Panc1 (cell line): ENCODE data around the gene SEC24A. TPM values are rescaled to one million over a fixed set of nuclear protein-coding genes. Genes with fewer than 3 reads are reported as not detected.

ENCODE experiments used
- ATAC-seq: fragments of 200-7000 bp; cut with Tn5 transposase; 2 replicates; pipeline ENCODE4 v1.9.1; 2020; ENCODE audit warnings: mild to moderate bottlenecking, moderate library complexity
- BruUV-seq: library from RNA; stranded (reverse); fragments of 400-500 nt; replicated peaks from 2 replicates; lab custom pipeline; 2021; lab: Mats Ljungman, UMichigan
- CTCF ChIA-PET: fragments of 300-600 bp; sonication (Branson Sonifier 250); formaldehyde crosslinking; loops from one replicate; lab custom pipeline; 2022; ENCODE audit warnings: antibody characterized with exemption; lab: Charles Lee
- POLR2A ChIA-PET: fragments of 300-600 bp; sonication (Branson Sonifier 250); formaldehyde crosslinking; loops from one replicate; lab custom pipeline; 2022; ENCODE audit warnings: antibody characterized with exemption; lab: Charles Lee
- DNase-seq: peaks from one replicate; pipeline ENCODE4 v3.0.0-alpha.2; 2010; ENCODE audit warnings: low read depth, low spot score
- H3K27ac ChIP-seq: 2 replicates; pipeline ENCODE4 v1.5.1; 2011; ENCODE audit warnings: mild to moderate bottlenecking, low read length, inconsistent platforms
- H3K27me3 ChIP-seq: fragments of 200-500 bp; sonication (Bioruptor generic); 2 replicates; pipeline ENCODE4 v1.6.0; 2014; ENCODE audit warnings: low read length, inconsistent platforms; ENCODE audit not compliant: control insufficient read depth, insufficient read depth
- H3K36me3 ChIP-seq: fragments of 200-500 bp; sonication (Bioruptor generic); 2 replicates; pipeline ENCODE4 v1.5.1; 2014; ENCODE audit warnings: inconsistent platforms, mild to moderate bottlenecking, low read length, moderate library complexity; ENCODE audit not compliant: control insufficient read depth, insufficient read depth
- H3K4me1 ChIP-seq: 2 replicates; pipeline ENCODE4 v1.5.1; 2011; ENCODE audit warnings: inconsistent platforms, mild to moderate bottlenecking, low read length, moderate library complexity; ENCODE audit not compliant: control insufficient read depth, insufficient read depth
- H3K4me3 ChIP-seq, 2 experiments: 2 replicates each; pipeline ENCODE4 v1.5.1; 2011 to 2012; ENCODE audit warnings: low read depth in 2 of 2, low read length in 2 of 2, mild to moderate bottlenecking in 2 of 2, inconsistent platforms in 1 of 2, moderate library complexity in 1 of 2
- H3K9me3 ChIP-seq: fragments of 200-500 bp; sonication (Bioruptor generic); 2 replicates; pipeline ENCODE4 v1.5.1; 2014; ENCODE audit warnings: low read depth, mild to moderate bottlenecking, inconsistent platforms, low read length, moderate library complexity; ENCODE audit not compliant: control insufficient read depth, insufficient read depth
- CTCF ChIP-seq: fragments of 450-650 bp; IDR thresholded peaks from 2 replicates; pipeline ENCODE4 v1.5.1; 2017; ENCODE audit warnings: mild to moderate bottlenecking
- POLR2AphosphoS5 ChIP-seq: IDR thresholded peaks from 2 replicates; pipeline ENCODE4 v1.6.1; 2012; ENCODE audit warnings: mild to moderate bottlenecking, low read depth, low read length, moderate library complexity
- SIN3A ChIP-seq: IDR thresholded peaks from 2 replicates; pipeline ENCODE4 v1.6.1; 2012; ENCODE audit warnings: low read depth, mild to moderate bottlenecking, low read length, moderate library complexity, borderline replicate concordance; ENCODE audit not compliant: insufficient read depth
- TCF7L2 ChIP-seq: IDR thresholded peaks from 2 replicates; pipeline ENCODE4 v1.6.1; 2011; ENCODE audit warnings: mild to moderate bottlenecking, low read depth, low read length, inconsistent platforms
- in situ Hi-C: cut with HindIII; loops from 2 replicates; pipeline ENCODE4 v1.10.0; 2016; ENCODE audit warnings: low sequenced_read_pairs, low pct_unique_long_range_greater_than_20kb
- intact Hi-C: fragments of 100-400 bp; cut with micrococcal nuclease; formaldehyde crosslinking; loops from one replicate; pipeline ENCODE4 v1.10.0; 2022; ENCODE audit not compliant: unreplicated experiment
- total RNA-seq: library from RNA; stranded (reverse); gene quantifications from one replicate; pipeline ENCODE4 v1.2.1, GENCODE V29; 2021; ENCODE audit not compliant: unreplicated experiment
- TF ChIP-seq, protein P1 (sequence below), 2 experiments: IDR thresholded peaks; 2 replicates each; pipeline ENCODE4 v1.6.1; 2011 to 2012; ENCODE audit warnings: low read depth in 2 of 2, control low read depth in 1 of 2, low read length in 1 of 2, mild to moderate bottlenecking in 1 of 2, moderate library complexity in 1 of 2; ENCODE audit not compliant: insufficient read depth in 1 of 2

The SEC24A gene
- total RNA-seq, 1 experiment from 2014 or later: 22.7 TPM

DNA sequence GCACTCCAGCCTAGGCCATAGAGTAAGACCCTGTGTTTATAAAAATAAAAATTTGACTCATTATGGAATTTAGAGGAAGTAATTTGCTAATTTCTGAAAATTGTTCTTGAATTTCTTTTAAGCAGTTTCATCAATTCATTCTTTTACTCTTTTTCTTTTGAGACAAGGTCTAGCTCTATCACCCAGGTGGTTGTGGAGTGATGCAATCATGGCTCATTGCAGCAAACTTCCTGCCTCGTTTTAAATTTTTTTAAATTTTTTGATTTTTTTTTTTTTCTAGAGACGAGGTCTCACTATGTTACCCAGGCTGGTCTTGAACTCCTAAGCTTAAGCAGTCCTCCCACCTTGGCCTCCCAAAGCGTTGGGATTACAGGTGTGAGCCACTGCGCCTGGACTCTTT lies 86.7 kb downstream of the SEC24A start:
- ATAC-seq: no peak
- DNase-seq: no peak
- H3K27ac ChIP-seq: no peak overlapping the region
- no peaks in the 10 kb centered on the region for H3K9me3 ChIP-seq
- H3K4me3 ChIP-seq: no peak overlapping the region
- TF ChIP-seq SIN3A (no peak), TCF7L2 (no peak), CTCF (no peak), POLR2AphosphoS5 (no peak)
- TF ChIP-seq, protein P1, sequence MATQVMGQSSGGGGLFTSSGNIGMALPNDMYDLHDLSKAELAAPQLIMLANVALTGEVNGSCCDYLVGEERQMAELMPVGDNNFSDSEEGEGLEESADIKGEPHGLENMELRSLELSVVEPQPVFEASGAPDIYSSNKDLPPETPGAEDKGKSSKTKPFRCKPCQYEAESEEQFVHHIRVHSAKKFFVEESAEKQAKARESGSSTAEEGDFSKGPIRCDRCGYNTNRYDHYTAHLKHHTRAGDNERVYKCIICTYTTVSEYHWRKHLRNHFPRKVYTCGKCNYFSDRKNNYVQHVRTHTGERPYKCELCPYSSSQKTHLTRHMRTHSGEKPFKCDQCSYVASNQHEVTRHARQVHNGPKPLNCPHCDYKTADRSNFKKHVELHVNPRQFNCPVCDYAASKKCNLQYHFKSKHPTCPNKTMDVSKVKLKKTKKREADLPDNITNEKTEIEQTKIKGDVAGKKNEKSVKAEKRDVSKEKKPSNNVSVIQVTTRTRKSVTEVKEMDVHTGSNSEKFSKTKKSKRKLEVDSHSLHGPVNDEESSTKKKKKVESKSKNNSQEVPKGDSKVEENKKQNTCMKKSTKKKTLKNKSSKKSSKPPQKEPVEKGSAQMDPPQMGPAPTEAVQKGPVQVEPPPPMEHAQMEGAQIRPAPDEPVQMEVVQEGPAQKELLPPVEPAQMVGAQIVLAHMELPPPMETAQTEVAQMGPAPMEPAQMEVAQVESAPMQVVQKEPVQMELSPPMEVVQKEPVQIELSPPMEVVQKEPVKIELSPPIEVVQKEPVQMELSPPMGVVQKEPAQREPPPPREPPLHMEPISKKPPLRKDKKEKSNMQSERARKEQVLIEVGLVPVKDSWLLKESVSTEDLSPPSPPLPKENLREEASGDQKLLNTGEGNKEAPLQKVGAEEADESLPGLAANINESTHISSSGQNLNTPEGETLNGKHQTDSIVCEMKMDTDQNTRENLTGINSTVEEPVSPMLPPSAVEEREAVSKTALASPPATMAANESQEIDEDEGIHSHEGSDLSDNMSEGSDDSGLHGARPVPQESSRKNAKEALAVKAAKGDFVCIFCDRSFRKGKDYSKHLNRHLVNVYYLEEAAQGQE (IDR thresholded peaks at IDR 0.05; ENCODE audit: insufficient read depth in 1 of 2, low read depth in 2 of 2, low read length in 1 of 2): no peak
- CTCF ChIA-PET: interaction anchor here (0.6 to 0.7 kb wide), 2 partner anchors 10 to 338 kb away, joined by 3 to 5 read pairs; no protein-coding TSS in a partner anchor
- no TSS peak for BruUV-seq
- in situ Hi-C loops: no loop called here
- no peaks in the 10 kb centered on the region; the same call in none of the 2 replicates for H3K36me3 ChIP-seq
- intact Hi-C loops: no loop called here
- no peaks in the 10 kb centered on the region for H3K27me3 ChIP-seq
- peaks cover 8% of the 10 kb centered on the region; the same call in 1 of the 2 replicates for H3K4me1 ChIP-seq
- POLR2A ChIA-PET: interaction anchor here (0.6 kb wide), 3 partner anchors 36 to 606 kb away, joined by 3 to 5 read pairs (median 4); no protein-coding TSS in a partner anchor

GRCh38 chr5:134736173-134736812 lies 87.7 kb downstream of the SEC24A start:
- H3K27me3 ChIP-seq: no peaks in the 10 kb centered on the region
- BruUV-seq: no TSS peak
- ATAC-seq (no peak), DNase-seq (no peak)
- no peaks in the 10 kb centered on the region for H3K9me3 ChIP-seq
- H3K4me1 ChIP-seq: peaks cover 9% of the 10 kb centered on the region; the same call in 1 of the 2 replicates
- ChIA-PET POLR2A (interaction anchor here (0.6 kb wide), 2 partner anchors 102 to 605 kb away, joined by 3 to 5 read pairs; no protein-coding TSS in a partner anchor), CTCF (interaction anchor here (1.4 kb wide), 1 partner anchor 22 kb away, joined by 4 read pairs; the partner anchor contains the start of gene DDX46)
- intact Hi-C loops (no loop called here), in situ Hi-C loops (no loop called here)
- H3K4me3 ChIP-seq: no peak overlapping the region
- TF ChIP-seq, protein P1 (IDR thresholded peaks at IDR 0.05; ENCODE audit: insufficient read depth in 1 of 2, low read depth in 2 of 2, low read length in 1 of 2): no peak
- no peak for TF ChIP-seq TCF7L2
- TF ChIP-seq CTCF: no peak
- no peak for TF ChIP-seq POLR2AphosphoS5
- TF ChIP-seq SIN3A: no peak
- no peaks in the 10 kb centered on the region; the same call in none of the 2 replicates for H3K36me3 ChIP-seq
- H3K27ac ChIP-seq: no peak overlapping the region
